GM12878 (cell line): Measurements from ENCODE around the gene NOP56.

Experiments
- CTCF ChIP-seq, 3 experiments: IDR thresholded peaks in 2 of 3; conservative IDR thresholded peaks in 1 of 3; 2 replicates each; pipeline ENCODE4 v1.5.1; 2011; ENCODE audit warnings: low read depth in 3 of 3, low read length in 3 of 3, mild to moderate bottlenecking in 3 of 3, control low read depth in 2 of 3, moderate library complexity in 2 of 3, inconsistent platforms in 1 of 3, mixed read lengths in 1 of 3; ENCODE audit not compliant: control insufficient read depth in 2 of 3, insufficient read depth in 1 of 3; ENCODE audit errors: extremely low read depth in 1 of 3
- HDAC6 ChIP-seq: fragments of 200-600 bp; sonication (generic); IDR thresholded peaks from one replicate; pipeline ENCODE4 v1.8.0; 2017; ENCODE audit warnings: antibody characterized with exemption; ENCODE audit not compliant: unreplicated experiment
- IRF4 ChIP-seq: IDR thresholded peaks from 2 replicates; pipeline ENCODE4 v1.6.1; 2011; ENCODE audit warnings: low read depth, low read length
- MLLT1 ChIP-seq: fragments of 450-650 bp; IDR thresholded peaks from 2 replicates; pipeline ENCODE4 v1.6.1; 2016; ENCODE audit warnings: mild to moderate bottlenecking
- PBX3 ChIP-seq: IDR thresholded peaks from 2 replicates; pipeline ENCODE4 v1.6.1; 2011; ENCODE audit warnings: mild to moderate bottlenecking, low read depth, low read length, moderate library complexity; ENCODE audit not compliant: insufficient replicate concordance
- POLR2AphosphoS5 ChIP-seq: IDR thresholded peaks from 2 replicates; pipeline ENCODE4 v1.6.1; 2011; ENCODE audit warnings: mild to moderate bottlenecking, low read length, inconsistent platforms
- SP1 ChIP-seq: IDR thresholded peaks from one replicate; pipeline ENCODE4 v1.6.1; 2011; ENCODE audit warnings: low read depth, low read length
- TAF1 ChIP-seq: IDR thresholded peaks from 2 replicates; pipeline ENCODE4 v1.6.1; 2011; ENCODE audit warnings: mild to moderate bottlenecking, low read depth, low read length, borderline replicate concordance
- ZBTB33 ChIP-seq: fragments of 450-650 bp; IDR thresholded peaks from 2 replicates; pipeline ENCODE4 v1.6.1; 2017; ENCODE audit warnings: mild to moderate bottlenecking
- ZBTB40 ChIP-seq: fragments of 450-650 bp; IDR thresholded peaks from 2 replicates; pipeline ENCODE4 v1.6.1; 2016; ENCODE audit warnings: mild to moderate bottlenecking, moderate library complexity, borderline replicate concordance

GRCh38 chr20:2617099-2617714 lies 35.2 kb upstream of the NOP56 start:
- peak; percentile 46; the same call in 1 of the 2 replicates for TF ChIP-seq IRF4
- no peak for TF ChIP-seq TAF1
- no peak for TF ChIP-seq SP1
- TF ChIP-seq ZBTB33 = no peak
- TF ChIP-seq MLLT1 = no peak
- no peak for TF ChIP-seq HDAC6
- no peak for TF ChIP-seq POLR2AphosphoS5
- no peak for TF ChIP-seq ZBTB40
- TF ChIP-seq PBX3 = no peak
- TF ChIP-seq CTCF (IDR thresholded peaks at IDR 0.05 in 2 of 3, conservative IDR thresholded peaks at IDR 0.05 in 1 of 3; ENCODE audit: control insufficient read depth in 2 of 3, extremely low read depth in 1 of 3, insufficient read depth in 1 of 3, low read depth in 3 of 3, low read length in 3 of 3) = no peak
